Stimulated activated CD8-positive, alpha-beta memory T cell treated with anti-CD3 and anti-CD28 coated beads, Interleukin-12 subunit alpha, Interleukin-12 subunit beta, amount 100 ng/mL, for 1 hour (primary cell): ENCODE data around the gene APBB3.
A peak's percentile ranks its signal among the peaks of the same experiment; 100 is the strongest.
"Not testable (repeated sequence)": the region's sequence is repeated elsewhere in the genome, so short reads cannot be mapped to it uniquely, and the experiment has no call there.

ENCODE experiments used
- DNase-seq: peaks from one replicate; pipeline ENCODE4 v3.0.0-alpha.2; 2020; ENCODE audit warnings: low read depth

Gene APBB3

GRCh38 chr5:140564196-140565023 is at the start of gene APBB3, which contains the start of gene SLC35A4:
TSS of gene APBB3 (minus strand) at chr5:140564598. CDS start at chr5:140564245, 353 bp downstream.
TSS of gene SLC35A4 (plus strand) at chr5:140564828. CDS start at chr5:140567170, 2,342 bp downstream.
- DNase-seq = peak; percentile 93

GRCh38 chr5:140611020-140611521 is 46.7 kb upstream of the APBB3 start:
- DNase-seq = no peak

GRCh38 chr5:140609126-140609525 is 44.7 kb upstream of the APBB3 start:
- no peak for DNase-seq

- no peak for DNase-seq
Measured at GRCh38 chr5:140608722-140609121, 44.3 kb upstream of the APBB3 start.

- no peak for DNase-seq
Measured at GRCh38 chr5:140607031-140607430, 42.6 kb upstream of the APBB3 start.

- no peak for DNase-seq
Measured at GRCh38 chr5:140605879-140606278, 41.5 kb upstream of the APBB3 start.

GRCh38 chr5:140603734-140604133 is 39.3 kb upstream of the APBB3 start:
- no peak for DNase-seq

- DNase-seq = not testable (repeated sequence)
Measured at GRCh38 chr5:140603446-140603698, 39.0 kb upstream of the APBB3 start.

- DNase-seq = no peak
Measured at GRCh38 chr5:140602147-140602546, 37.7 kb upstream of the APBB3 start.

GRCh38 chr5:140600096-140600495 is 35.7 kb upstream of the APBB3 start:
- no peak for DNase-seq

GRCh38 chr5:140598836-140599235 is 34.4 kb upstream of the APBB3 start:
- DNase-seq = no peak

- DNase-seq = no peak
Measured at GRCh38 chr5:140596321-140596741, 31.9 kb upstream of the APBB3 start.

GRCh38 chr5:140595538-140596300 is 31.3 kb upstream of the APBB3 start:
- no peak for DNase-seq

GRCh38 chr5:140594169-140594568 is 29.8 kb upstream of the APBB3 start:
- DNase-seq = no peak

- DNase-seq = not testable (repeated sequence)
Measured at GRCh38 chr5:140593070-140593469, 28.7 kb upstream of the APBB3 start.

GRCh38 chr5:140591747-140592372 is 27.5 kb upstream of the APBB3 start:
- DNase-seq = no peak

GRCh38 chr5:140590861-140591260 is 26.5 kb upstream of the APBB3 start:
- DNase-seq = no peak

GRCh38 chr5:140588311-140589070 is 24.1 kb upstream of the APBB3 start:
- no peak for DNase-seq

- DNase-seq = no peak
Measured at GRCh38 chr5:140587495-140587894, 23.1 kb upstream of the APBB3 start.

- not testable (repeated sequence) for DNase-seq
Measured at GRCh38 chr5:140579188-140579747, 14.9 kb upstream of the APBB3 start.

GRCh38 chr5:140576776-140577201 is 12.4 kb upstream of the APBB3 start:
- DNase-seq = no peak

- no peak for DNase-seq
Measured at GRCh38 chr5:140575309-140575708, 10.9 kb upstream of the APBB3 start.
